ENCODE results near the gene TRAPPC3L. TPM values are rescaled to one million over a fixed set of nuclear protein-coding genes. Genes with fewer than 3 reads are reported as not detected.

Gene TRAPPC3L
- total RNA-seq, 1 donor from 2014 or later = not detected

- H3K4me3 ChIP-seq = no peak overlapping the region
- intact Hi-C loops (cut with micrococcal nuclease) = no loop called here
- no peaks in the 10 kb centered on the region for H3K36me3 ChIP-seq
- no peaks in the 10 kb centered on the region for H3K27me3 ChIP-seq (ENCODE audit: low read depth)
- no peaks in the 10 kb centered on the region for H3K9me3 ChIP-seq (replicated peaks)
- H3K27ac ChIP-seq (replicated peaks) = no peak overlapping the region
- no peaks in the 10 kb centered on the region for H3K4me1 ChIP-seq
- no peak for TF ChIP-seq CTCF (IDR thresholded peaks at IDR 0.05; ENCODE audit: borderline replicate concordance)
- no peak for DNase-seq
These were observed 70.3 kb downstream of the TRAPPC3L start for GRCh38 chr6:116475141-116475540.

GRCh38 chr6:116472706-116473105 is 72.8 kb downstream of the TRAPPC3L start:
- no peak for TF ChIP-seq CTCF (IDR thresholded peaks at IDR 0.05; ENCODE audit: borderline replicate concordance)
- Histone ChIP-seq H3K27me3 (ENCODE audit: low read depth) (no peaks in the 10 kb centered on the region), H3K4me1 (peaks cover 3% of the 10 kb centered on the region), H3K9me3 (replicated peaks) (no peaks in the 10 kb centered on the region), H3K4me3 (no peak overlapping the region), H3K36me3 (no peaks in the 10 kb centered on the region), H3K27ac (replicated peaks) (no peak overlapping the region)
- intact Hi-C loops (cut with micrococcal nuclease) = no loop called here
- DNase-seq = no peak

- no peak for DNase-seq
- Histone ChIP-seq H3K27me3 (ENCODE audit: low read depth) (no peaks in the 10 kb centered on the region), H3K36me3 (no peaks in the 10 kb centered on the region), H3K9me3 (replicated peaks) (no peaks in the 10 kb centered on the region), H3K27ac (replicated peaks) (no peak overlapping the region), H3K4me1 (peaks cover 6% of the 10 kb centered on the region), H3K4me3 (no peak overlapping the region)
- intact Hi-C loops (cut with micrococcal nuclease) = no loop called here
- TF ChIP-seq CTCF (IDR thresholded peaks at IDR 0.05; ENCODE audit: borderline replicate concordance) = no peak
These were observed 74.0 kb downstream of the TRAPPC3L start for GRCh38 chr6:116471531-116471930.

- TF ChIP-seq CTCF (IDR thresholded peaks at IDR 0.05; ENCODE audit: borderline replicate concordance) = no peak
- intact Hi-C loops (cut with micrococcal nuclease) = no loop called here
- Histone ChIP-seq H3K9me3 (replicated peaks) (no peaks in the 10 kb centered on the region), H3K27ac (replicated peaks) (no peak overlapping the region), H3K36me3 (no peaks in the 10 kb centered on the region), H3K4me1 (peaks cover 8% of the 10 kb centered on the region), H3K27me3 (ENCODE audit: low read depth) (no peaks in the 10 kb centered on the region), H3K4me3 (no peak overlapping the region)
- DNase-seq = no peak
These were observed 77.2 kb downstream of the TRAPPC3L start for GRCh38 chr6:116468293-116468692.

- H3K36me3 ChIP-seq = no peaks in the 10 kb centered on the region
- H3K4me3 ChIP-seq = no peak overlapping the region
- intact Hi-C loops (cut with micrococcal nuclease) = no loop called here
- H3K9me3 ChIP-seq (replicated peaks) = no peaks in the 10 kb centered on the region
- no peak for DNase-seq
- no peak overlapping the region for H3K27ac ChIP-seq (replicated peaks)
- no peak for TF ChIP-seq CTCF (IDR thresholded peaks at IDR 0.05; ENCODE audit: borderline replicate concordance)
- H3K27me3 ChIP-seq (ENCODE audit: low read depth) = no peaks in the 10 kb centered on the region
- H3K4me1 ChIP-seq = peaks cover 9% of the 10 kb centered on the region
These were observed 78.0 kb downstream of the TRAPPC3L start for GRCh38 chr6:116467514-116467913.

GRCh38 chr6:116467096-116467495 is 78.4 kb downstream of the TRAPPC3L start:
- no peak overlapping the region for H3K4me3 ChIP-seq
- TF ChIP-seq CTCF (IDR thresholded peaks at IDR 0.05; ENCODE audit: borderline replicate concordance) = no peak
- H3K9me3 ChIP-seq (replicated peaks) = no peaks in the 10 kb centered on the region
- intact Hi-C loops (cut with micrococcal nuclease) = no loop called here
- no peak overlapping the region for H3K27ac ChIP-seq (replicated peaks)
- DNase-seq = no peak
- H3K4me1 ChIP-seq = peaks cover 13% of the 10 kb centered on the region
- H3K36me3 ChIP-seq = no peaks in the 10 kb centered on the region
- H3K27me3 ChIP-seq (ENCODE audit: low read depth) = no peaks in the 10 kb centered on the region
